H1 (cell line): ENCODE results near the gene IFNA1. TPM values are rescaled to one million over a fixed set of nuclear protein-coding genes. Genes with fewer than 3 reads are reported as not detected.

Experiments
- EZH2 ChIP-seq: fragments of 200-600 bp; sonication (generic); IDR thresholded peaks from 2 replicates; pipeline ENCODE4 v1.7.1; 2012; ENCODE audit warnings: low read depth, mild to moderate bottlenecking, moderate library complexity, low read length, inconsistent platforms; ENCODE audit not compliant: severe bottlenecking
- JUND ChIP-seq: IDR thresholded peaks from 2 replicates; pipeline ENCODE4 v1.6.1; 2011; ENCODE audit warnings: mild to moderate bottlenecking, improper control_type of control experiment, low read length
- RBBP5 ChIP-seq: IDR thresholded peaks from 2 replicates; pipeline ENCODE4 v1.7.1; 2012; ENCODE audit warnings: low read depth, mild to moderate bottlenecking, inconsistent platforms, low read length, moderate library complexity, borderline replicate concordance
- RFX5 ChIP-seq: IDR thresholded peaks from 2 replicates; pipeline ENCODE4 v1.6.1; 2011; ENCODE audit warnings: low read depth, low read length, improper control_type of control experiment, borderline replicate concordance
- polyA plus RNA-seq, 7 experiments: library from polyadenylated mRNA; depleted of rRNA in 3 of 7; stranded (reverse) in 5 of 7; unstranded in 2 of 7; fragments of >200 nt in 5 of 7; fragments of 200-250 nt in 2 of 7; gene quantifications; 1 replicate in 5 of 7; 2 replicates in 1 of 7; 4 replicates in 1 of 7; pipeline versions ENCODE4 v1.2.1 to v1.2.3, GENCODE V29; 2011 to 2013; ENCODE audit warnings: missing spikeins in 2 of 7, mixed read lengths in 2 of 7
- total RNA-seq: library from RNA; stranded (reverse); fragmentation: NEBNext Ultra II Directional; extraction: Animal tissue kit (Norgen Biotek cat#: 25700); gene quantifications from 2 replicates; pipeline ENCODE4 v1.2.1, GENCODE V29; 2021

Gene IFNA1
- total and polyA plus RNA-seq, 2 of the 8 experiments (the other 6 are each of a cell fraction or from before 2014, with no cell fraction given): not detected

DNA sequence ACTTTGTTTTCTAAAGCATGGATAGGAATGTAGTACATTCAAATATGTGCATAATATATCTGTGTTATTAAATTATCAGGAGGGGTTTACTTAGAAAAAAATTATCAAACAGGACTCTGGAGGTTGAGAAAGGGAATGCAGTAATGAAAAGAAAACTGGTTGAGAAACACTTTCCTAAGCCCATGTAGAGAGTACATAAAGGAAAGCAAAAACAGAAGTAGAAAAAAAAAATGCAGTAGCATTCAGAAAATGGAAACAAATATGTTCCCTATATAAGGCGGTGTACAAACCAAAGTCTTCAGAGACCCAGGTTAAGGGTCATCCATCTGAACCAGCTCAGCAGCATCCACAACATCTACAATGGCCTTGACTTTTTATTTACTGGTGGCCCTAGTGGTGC is 31.4 kb upstream of the IFNA1 start, which contains the start of gene IFNA8 (continued):
- no peak for TF ChIP-seq RFX5
- TF ChIP-seq EZH2: no peak
- TF ChIP-seq JUND: no peak
- TF ChIP-seq RBBP5: no peak
- TF ChIP-seq, all 59 proteins: peak for 0
